GM21737 (cell line): ENCODE measurements around the gene POLRMT.
A peak's percentile ranks its signal among the peaks of the same experiment; 100 is the strongest.

Experiments used
- ATAC-seq: cut with Tn5 transposase; IDR thresholded peaks from one replicate; pipeline ENCODE4 v1.9.1; 2021; ENCODE audit warnings: mild to moderate bottlenecking, moderate library complexity; ENCODE audit not compliant: unreplicated experiment

Gene POLRMT

DNA sequence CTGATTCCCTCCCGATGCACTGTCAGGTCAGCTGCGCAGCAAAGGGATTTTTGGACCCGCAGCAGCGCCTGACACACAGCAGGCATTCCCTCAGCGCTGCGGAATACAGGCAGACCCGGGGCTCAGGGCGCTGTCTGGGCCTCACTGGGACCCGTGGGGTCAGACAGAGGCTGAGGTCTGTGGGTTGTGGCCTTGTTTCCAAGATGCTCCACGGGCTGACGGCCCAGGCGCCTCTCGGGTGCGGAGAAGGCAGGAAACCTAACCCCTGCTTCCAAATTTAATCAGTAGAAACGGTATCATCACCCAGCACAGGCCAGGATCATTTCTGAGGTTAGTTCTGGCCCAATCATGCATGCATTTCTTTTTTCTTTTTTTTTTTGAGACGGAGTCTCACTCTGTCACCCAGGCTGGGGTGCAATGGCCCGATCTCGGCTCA lies 30.4 kb upstream of the POLRMT start:
- ATAC-seq, result no peak

DNA sequence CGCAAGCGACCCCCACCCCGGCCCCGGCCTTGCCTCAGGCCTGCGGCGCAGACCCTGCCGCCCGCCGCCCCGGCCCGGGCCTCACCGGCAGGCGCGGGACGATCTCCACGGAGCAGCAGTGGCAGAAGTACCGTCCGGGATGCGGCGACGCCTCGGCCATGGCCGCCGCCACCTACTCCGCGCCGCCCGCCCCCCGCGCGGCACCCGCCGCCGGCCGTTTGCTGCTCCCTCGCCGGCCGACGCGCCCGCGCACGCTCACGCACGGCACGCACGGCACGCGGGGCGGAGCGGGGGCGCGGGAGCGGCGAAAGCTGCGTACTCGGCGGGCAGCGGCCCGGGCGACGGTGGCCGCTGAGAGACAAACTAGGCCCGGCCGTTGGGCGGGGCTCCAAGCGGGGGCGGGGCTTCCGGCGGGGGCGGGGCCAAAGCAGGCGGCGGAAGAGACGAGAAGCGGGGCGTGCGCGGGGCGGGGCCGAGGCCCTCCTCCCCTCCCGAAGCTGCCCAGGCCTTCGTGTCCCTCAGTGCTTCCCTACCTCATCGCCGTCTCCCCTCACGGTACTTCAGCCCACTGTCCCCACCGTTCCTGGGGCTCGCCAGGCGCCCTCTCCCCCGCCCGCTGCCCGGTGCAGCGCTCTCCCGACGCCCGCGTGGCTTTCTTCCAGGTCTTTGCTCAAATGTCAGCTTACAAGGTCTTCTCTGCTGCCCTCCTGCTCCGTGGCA lies 29.8 kb upstream of the POLRMT start, which contains the start of gene RNF126:
TSS of gene RNF126 (minus strand) at position 253 of the 720 bp plus-strand sequence. CDS start at position 160, 93 bp downstream.
- ATAC-seq, result peak; percentile 54

DNA sequence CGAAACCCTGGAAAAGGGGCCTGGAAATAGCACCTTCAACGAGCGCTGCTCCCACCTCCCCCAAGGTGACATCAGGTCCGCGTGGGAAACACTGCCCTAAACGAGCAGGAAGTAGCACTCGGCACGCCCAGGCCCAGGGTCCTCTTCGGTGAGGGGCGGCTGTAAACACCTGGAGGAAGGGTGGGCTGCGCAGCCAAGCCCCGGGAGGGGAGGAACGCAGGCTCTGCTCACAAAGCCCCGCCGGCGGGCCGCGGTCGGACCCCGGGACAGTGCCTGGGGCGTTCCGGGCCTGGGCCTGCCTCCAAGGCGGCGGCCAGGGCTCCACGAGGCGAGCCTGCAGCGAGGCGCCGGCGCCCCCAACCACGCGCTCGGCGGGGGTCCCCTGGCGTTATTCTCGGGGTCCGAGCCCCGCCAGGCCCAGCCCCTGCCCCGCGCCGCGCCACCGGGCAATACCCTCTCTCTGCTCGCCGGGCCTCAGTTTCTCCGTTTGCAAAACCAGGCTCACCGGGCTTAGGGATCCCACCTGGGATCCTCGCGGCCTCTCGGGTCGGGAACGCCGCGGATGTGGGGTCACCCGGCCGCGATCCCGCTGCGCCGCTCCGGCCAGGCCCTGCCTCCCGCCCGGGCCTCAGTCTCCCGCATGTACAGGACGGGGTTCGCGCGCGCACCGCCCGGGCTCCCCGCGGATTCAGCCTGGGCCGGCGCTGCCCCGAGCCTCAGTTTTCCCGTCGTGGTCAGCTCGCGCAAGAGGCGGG lies 29.0 kb upstream of the POLRMT start:
- peak; percentile 19 for ATAC-seq

DNA sequence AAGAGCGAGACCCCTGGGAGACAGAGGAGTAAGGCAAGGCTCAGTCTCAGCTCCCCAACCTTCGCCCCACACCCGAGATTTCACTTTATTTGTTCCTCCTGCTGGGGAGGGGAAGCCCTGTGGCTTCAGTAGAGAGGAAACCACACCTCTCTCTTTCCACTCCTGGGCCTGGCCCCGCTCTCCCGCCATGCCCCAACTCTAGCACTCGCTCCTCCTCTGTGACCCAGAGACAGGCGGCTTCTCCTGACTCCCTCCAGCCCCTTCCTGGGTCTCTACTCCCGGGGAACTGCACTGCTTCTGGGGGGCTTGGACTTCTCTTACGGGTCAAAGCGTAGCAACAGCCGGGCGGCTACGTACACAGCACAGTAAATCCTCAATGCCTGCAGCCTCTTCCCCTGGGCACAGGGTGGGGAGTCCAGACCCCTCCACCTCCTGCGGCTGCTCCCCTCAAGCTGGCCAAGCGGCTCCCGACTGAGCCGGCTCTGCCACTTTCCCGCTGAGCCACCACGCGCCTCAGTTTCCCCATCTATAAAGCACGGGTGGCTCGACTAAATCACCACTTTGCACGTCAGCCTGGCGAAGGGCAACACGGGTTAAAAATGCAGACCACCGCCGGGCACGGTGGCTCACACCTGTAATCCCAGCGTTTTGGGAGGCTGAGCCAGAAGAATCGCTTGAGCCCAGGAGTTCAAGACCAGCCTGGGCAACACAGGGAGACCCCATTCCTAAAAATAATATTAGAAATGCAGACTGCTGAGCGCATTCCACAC lies 28.3 kb upstream of the POLRMT start:
- ATAC-seq, result no peak

DNA sequence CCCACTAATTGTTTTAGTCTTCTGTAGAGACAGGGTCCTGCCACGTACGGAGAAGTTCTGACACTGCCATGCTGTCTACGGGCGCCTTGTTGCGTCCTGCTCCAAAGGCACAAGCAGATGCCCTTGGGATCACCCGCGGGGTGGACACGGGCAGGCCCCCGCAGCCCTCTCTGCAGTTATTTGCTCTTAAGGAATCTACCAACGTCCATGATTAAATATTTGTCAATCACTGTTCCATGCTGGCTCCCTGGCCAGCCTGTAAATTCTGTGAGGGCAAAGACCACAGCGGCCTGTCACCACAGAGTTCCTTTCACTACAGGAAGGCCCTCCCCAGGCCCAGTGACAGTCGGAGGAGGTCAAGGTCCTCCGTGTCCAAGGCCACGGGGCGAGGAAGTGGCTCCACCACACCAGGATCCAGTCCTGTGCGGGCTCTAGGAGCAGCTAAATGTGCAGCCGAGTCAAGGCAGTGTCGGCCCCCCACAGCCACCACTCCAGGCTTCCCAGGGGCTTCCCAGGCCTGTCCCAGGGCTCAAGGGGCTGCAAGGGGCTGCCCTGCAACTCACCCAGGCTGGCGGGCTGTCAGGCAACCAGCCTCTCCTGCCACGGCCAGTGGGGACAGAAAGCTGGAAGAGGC lies 27.6 kb upstream of the POLRMT start:
- ATAC-seq, result no peak

DNA sequence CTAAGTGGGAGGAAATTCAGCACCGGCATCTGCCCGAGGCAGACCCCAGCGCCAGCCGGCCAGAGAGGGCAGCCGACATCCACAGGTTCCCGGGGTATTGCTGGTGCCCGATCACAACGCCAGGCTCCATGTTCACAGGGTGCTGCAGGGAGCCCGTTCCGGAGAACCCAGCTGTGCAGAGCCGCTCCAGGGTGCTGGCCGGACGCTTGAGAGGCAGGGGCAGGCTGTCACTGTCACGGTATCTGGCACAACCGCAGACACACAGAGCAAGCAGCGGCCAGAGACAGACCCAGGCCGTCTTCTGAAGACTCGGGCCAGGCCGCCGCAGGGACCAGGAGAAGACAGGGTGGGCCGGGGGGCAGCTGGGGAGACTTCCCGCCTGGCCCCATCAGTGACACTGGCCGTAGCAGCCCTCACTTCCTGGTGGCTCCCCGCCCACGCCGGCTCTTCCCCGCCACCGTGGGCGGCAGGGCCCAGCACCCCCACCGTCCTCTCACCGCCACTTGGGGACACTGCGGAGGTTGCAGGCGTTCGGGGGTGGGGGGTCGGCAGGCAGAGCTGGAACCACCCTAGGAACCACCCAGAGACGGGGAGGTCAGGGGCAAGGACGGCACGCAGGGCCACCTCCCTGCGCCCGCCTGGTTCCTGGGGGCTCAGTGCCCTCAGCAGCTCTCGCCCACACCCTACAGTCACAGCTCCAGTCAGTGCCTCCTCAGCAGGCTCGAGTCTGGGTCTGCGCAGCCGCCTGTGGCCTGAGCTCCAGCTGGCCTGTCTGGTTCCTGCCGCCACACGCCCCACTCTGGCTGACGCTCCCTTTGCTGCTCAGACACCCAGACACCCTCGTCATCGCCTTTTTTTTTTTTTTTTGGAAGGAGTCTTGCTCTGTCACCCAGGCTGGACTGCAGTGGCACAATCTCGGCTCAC lies 25.8 kb upstream of the POLRMT start:
- no peak for ATAC-seq

DNA sequence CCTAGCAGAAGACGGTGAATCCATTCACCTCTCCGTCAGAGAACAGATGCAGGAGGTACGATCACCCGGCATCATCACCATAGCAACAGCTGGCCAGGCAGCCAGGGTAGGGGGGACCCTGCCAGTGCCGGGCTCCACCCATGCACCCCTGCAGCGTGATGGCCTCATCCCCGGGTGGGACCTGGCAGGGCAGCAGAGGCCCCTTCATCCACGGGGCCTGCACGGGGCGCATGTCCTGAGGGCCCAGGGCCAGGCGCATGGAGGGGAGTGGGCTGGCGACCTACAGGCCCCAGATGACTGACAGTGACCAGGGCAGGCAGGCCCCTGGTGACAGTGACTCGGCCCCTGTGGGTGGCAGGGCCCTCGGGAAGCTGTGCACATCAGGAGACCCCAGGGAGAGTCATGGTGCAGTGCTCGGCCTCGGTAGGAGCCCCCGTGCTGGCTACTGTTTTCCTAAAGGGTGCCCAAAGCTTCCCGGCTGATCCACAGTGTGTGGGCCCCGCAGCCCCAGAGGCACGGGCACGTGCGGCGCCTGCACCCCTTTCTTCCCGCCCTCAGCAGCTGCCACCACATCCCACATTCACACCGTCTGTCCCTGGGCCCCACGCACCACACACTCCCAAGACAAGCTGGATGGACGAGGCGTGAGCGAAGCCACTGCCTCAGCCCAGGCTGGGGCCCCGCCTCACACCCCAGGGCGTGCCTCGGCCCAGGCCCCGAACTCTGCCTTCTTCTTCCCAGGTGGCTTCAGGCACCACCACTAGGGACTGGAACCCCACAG lies 24.9 kb upstream of the POLRMT start:
- no peak for ATAC-seq

DNA sequence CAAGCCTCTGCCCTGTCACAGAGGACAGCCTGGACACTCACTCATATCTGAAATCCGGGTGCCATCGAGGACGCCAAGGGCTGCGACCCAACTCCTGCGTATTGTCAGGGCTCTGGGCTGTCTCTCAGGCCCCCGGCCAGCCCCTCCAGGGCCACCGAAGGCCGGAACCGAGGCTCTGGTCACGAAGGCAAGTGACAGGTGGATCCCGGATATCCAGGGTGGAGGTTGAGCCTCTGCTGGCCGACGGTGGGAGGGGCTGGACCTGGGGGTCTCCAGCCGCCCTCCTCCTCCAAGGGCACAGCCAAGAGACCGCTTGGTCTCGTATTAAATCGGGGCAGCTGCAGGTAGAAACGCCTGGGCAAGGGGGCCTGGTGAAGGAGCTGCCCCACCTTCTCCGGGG lies 24.3 kb upstream of the POLRMT start:
- ATAC-seq, result no peak

DNA sequence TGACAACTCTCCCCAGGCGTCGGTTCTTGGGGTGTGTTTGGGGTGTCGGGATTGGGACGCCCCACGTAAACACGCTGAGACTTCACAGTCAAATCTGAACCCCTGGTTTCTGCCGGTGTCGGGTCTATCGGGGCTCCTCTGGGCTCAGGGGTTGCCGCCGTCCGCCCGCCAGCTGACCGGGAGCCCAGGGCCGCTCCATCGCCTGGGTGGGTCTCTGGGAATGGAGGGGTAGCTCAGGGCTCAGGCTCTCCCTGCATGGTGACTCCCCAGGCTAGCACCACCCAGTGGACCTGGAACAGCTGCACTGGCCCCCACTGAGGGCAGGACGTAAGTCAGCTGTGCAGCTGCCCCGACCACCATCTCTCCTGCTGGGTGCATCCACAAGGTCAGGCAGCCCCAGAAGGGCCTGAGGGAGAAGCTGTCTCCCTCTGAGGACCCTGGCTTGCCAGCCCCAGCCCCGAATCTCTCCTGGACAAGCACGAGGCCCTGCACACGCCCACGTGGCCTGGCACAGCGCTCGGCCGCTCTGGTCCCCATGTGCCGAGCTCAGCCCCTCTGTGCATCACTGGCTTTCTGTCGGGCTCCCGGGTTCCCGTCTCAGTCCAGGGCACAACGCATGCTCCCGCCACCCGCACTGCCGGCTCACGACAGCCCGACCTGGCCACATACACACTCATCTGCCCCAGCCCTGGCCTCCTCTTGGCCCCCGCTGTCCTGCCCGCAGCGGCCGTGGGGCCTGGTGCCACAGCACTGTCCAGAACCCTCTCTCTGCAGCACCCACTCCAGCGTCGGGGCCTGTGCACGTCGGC lies 23.6 kb upstream of the POLRMT start:
- no peak for ATAC-seq

DNA sequence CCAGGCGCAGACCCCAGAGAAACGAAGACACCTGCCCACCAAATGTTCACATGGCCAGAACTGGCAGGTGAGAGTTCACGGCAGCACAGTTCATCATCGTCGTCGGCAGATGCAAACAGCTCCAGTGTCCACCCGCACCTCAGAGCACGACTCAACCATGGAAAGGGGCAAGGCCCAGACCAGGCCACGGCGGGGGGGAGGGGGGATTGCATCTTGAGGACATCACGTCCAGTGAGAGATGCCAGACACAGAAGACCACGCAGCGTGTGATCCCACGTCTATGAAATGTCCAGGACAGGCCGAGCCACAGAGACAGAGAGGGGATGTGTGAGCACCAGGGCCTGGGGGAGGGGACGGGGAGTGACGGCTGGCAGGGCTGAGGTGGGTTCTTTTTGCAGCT lies 22.4 kb upstream of the POLRMT start:
- no peak for ATAC-seq

DNA sequence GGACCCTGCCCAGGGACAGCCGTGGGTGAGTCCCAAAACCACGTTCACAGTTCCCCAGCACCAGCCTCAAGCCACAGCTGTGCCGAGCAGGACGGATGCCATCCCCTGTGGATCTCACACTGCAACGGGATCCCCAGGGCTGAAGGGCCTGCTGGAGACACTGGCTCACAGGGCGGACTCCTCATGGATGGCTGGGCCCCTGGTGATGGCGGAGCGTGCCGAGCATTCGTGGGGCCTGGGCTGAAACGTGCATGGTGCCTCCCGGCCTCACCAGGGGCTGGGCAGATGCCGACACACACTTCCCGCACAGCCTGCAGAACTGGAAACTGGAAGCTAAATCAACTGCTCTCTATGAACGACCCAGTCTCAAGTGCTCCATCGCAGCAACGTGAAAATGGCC lies 20.1 kb upstream of the POLRMT start:
- no peak for ATAC-seq

DNA sequence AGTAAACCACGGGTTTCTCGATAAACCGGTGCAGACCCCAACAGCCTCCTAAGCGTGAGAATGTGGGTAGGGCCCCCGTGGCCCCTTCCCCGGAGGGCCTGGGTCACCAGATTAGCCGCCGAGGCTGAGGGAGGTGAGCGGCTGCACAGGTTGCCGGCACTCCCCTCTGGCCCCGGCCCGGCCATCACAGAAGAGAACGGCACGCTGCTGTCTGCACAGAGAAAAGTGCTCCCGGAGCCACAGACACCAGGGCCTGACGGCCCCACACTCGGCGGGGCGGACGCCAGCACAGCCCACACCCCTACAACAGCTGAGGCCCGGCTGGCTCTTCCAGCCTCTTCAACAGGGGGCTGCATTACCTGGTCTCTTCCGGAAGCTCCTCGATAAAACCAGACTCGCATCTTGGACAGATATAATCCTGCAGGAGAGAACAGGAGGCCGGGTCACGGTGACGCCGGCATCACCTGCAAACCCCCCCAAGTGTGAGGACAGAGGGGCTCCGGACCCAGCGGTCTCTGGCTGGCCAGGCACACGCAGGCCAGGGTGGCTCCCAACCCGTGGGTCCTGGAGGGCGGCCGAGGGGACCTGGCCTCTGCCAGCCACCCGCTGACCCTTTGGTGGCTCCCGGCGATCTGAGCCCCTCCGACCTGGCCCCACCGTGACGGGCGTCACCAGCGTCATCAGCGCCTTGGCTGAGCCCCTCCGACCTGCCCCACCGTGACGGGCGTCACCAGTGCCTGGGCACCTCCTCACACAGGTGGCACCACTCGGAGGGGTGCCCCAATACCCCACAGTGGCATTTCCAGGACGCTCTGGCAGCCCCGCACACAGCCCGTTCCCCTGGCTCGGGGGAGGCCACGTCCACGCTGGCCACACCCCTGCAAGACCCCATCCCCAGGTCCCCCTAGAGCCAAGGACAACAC lies 19.4 kb upstream of the POLRMT start:
- no peak for ATAC-seq

DNA sequence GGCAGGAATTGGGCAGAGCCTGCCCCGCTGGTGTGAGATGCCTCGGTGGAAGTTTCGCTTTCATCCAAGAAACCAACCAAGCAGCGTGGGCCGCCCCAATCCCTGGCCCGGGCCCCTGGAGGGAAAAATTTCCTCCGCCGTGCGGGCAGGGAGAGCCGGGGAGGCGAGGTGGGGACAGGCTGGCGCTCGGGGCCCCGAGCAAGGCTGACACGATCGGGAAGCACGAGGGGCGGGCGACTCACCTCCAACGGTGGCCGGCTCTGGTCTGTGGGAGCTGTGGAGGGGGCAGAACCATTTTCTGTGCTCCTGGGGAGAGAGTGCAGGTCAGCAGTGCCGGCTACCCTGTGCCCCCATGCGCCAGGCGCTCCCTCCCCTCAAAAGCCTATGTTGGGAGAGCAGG lies 18.7 kb upstream of the POLRMT start:
- no peak for ATAC-seq

DNA sequence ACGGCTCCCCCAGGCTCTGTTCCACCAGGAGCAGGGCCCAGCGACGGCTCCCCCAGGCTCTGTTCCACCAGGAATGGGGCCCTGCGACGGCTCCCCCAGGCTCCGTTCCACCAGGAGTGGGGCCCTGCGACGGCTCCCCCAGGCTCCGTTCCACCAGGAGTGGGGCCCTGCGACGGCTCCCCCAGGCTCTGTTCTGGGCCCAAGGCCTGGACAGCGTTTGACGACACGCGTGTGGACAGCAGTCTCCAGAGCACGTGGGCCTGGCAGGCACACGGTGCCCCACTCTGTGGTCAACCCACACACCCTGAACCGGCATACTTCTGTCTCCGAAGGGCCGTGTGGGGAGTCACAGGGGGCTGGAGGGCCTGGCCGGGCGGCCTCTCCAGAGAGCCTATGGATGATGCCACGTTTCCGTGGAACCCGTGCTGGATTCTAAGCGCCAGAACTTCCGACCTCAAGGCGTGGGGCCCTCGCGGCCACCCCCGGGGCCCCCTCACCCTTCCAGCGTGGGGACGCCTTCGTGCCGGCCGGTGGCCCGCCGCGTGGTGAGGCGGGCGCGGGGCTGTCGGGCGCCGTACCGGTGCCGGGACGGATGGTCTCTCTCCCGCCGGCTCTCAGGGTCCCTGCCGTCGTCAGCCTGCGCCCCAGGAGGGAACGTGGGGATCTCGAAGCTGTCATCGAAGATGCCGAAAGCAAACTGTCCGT lies 17.9 kb upstream of the POLRMT start:
- ATAC-seq, result no peak

DNA sequence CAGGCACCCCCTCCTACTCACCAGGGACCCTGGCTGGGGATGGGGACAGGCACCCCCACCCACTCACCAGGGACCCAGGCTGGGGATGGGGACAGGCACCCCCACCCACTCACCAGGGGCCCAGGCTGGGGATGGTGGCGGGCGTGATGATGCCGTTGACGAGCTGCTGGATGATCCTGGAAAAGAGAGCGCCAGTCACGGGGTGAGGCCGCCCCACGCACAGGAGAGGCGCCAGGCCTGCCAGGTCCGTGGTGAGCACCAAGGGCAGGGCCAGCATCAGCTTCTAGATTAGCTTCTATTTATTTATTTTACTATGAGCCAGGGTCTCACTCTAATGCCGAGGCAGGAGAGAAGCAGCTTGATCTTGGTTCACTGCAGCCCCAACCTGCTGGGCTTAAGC lies 16.8 kb upstream of the POLRMT start:
- no peak for ATAC-seq

DNA sequence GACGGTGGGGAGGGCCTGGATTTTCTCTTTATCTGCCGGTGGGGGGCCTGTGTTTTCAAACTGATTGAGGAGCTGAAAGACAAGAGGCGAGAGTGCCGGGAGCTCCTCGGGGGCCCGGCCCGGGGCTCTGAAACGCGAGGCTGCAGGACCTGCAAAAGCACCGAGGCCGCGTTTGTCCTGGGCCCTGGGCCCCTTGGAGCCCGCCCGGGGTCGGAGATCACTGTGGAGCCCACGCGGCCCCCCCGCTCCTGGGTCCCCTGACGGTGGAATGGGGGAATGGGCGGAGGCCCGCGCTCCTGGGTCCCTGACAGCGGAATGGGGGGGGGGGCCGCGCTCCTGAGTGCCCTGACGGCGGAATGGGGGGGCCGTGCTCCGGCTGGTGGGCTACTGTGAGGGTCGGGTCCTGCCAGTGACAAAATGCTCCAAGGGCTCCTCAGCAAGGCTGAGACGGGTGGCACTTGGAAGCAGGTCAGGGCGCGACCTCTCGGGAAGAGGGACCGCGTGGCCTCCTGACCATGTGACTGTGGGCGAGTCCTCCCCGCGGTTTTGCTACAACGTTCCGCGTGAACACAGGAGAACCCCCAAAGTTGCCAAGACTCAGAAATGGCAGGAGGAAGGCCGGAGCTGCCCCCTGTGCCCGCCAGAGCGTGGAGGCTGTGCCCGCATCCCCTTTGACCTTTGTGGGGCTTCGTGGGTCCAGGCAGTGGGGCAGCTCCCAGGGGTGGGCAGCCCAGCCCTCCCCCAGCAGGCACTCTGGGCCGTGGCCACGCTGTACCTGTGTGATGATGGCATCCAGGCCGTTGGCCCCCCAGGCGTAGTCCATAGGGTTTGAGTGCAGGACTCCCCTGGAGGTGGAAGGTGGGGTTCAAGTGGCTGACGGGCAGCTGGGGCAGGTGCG lies 15.8 kb upstream of the POLRMT start:
- no peak for ATAC-seq
